ENCODE data around the gene NIF3L1. TPM values are rescaled to one million over a fixed set of nuclear protein-coding genes. Genes with fewer than 3 reads are reported as not detected.

The NIF3L1 gene
- total RNA-seq, 3 donors from 2014 or later, result 19.2 to 28.1 (median 26.7) TPM

- H3K4me1 ChIP-seq (ENCODE audit: low read depth), result peaks cover 9% of the 10 kb centered on the region
- H3K4me3 ChIP-seq, result no peak overlapping the region
- H3K36me3 ChIP-seq (ENCODE audit: low read depth), result no peaks in the 10 kb centered on the region
- ATAC-seq (peak; percentile 58), DNase-seq (no peak)
- no peak for TF ChIP-seq CTCF (IDR thresholded peaks at IDR 0.05)
- no peaks in the 10 kb centered on the region for H3K9me3 ChIP-seq
- intact Hi-C loops (cut with DNase I, micrococcal nuclease), result no loop called here
Observed at GRCh38 chr2:200847269-200847668, 41.9 kb upstream of the NIF3L1 start.

GRCh38 chr2:200847939-200848338, 41.2 kb upstream of the NIF3L1 start:
- Histone ChIP-seq H3K4me3 (no peak overlapping the region), H3K36me3 (ENCODE audit: low read depth) (no peaks in the 10 kb centered on the region), H3K4me1 (ENCODE audit: low read depth) (peaks cover 9% of the 10 kb centered on the region), H3K9me3 (no peaks in the 10 kb centered on the region)
- no peak for DNase-seq
- ATAC-seq, result no peak
- intact Hi-C loops (cut with DNase I, micrococcal nuclease), result no loop called here
- no peak for TF ChIP-seq CTCF (IDR thresholded peaks at IDR 0.05)

GRCh38 chr2:200850512-200851256, 38.5 kb upstream of the NIF3L1 start:
- intact Hi-C loops (cut with DNase I, micrococcal nuclease), result no loop called here
- Histone ChIP-seq H3K4me3 (no peak overlapping the region), H3K9me3 (no peaks in the 10 kb centered on the region), H3K4me1 (ENCODE audit: low read depth) (peaks cover 9% of the 10 kb centered on the region), H3K36me3 (ENCODE audit: low read depth) (peaks cover 5% of the 10 kb centered on the region)
- ATAC-seq (no peak), DNase-seq (no peak)
- TF ChIP-seq CTCF (IDR thresholded peaks at IDR 0.05), result no peak

GRCh38 chr2:200851398-200852248, 37.5 kb upstream of the NIF3L1 start:
- TF ChIP-seq CTCF (IDR thresholded peaks at IDR 0.05), result no peak
- H3K9me3 ChIP-seq, result no peaks in the 10 kb centered on the region
- DNase-seq (no peak), ATAC-seq (no peak)
- intact Hi-C loops (cut with DNase I, micrococcal nuclease), result no loop called here
- no peak overlapping the region for H3K4me3 ChIP-seq
- H3K4me1 ChIP-seq (ENCODE audit: low read depth), result peaks cover 9% of the 10 kb centered on the region
- H3K36me3 ChIP-seq (ENCODE audit: low read depth), result peaks cover 15% of the 10 kb centered on the region

GRCh38 chr2:200852605-200853004, 36.6 kb upstream of the NIF3L1 start:
- DNase-seq, result no peak
- no peak for ATAC-seq
- no peak for TF ChIP-seq CTCF (IDR thresholded peaks at IDR 0.05)
- Histone ChIP-seq H3K4me1 (ENCODE audit: low read depth) (peaks cover 6% of the 10 kb centered on the region), H3K36me3 (ENCODE audit: low read depth) (peaks cover 23% of the 10 kb centered on the region), H3K9me3 (no peaks in the 10 kb centered on the region), H3K4me3 (no peak overlapping the region)
- intact Hi-C loops (cut with DNase I, micrococcal nuclease), result no loop called here

Data from mucosa of descending colon (tissue), 3 donors.